Right hindlimb (tissue), 1 donor: ENCODE measurements around the gene KRT36.

ENCODE experiments used
- DNase-seq: peaks from one replicate; pipeline ENCODE4 v3.0.0-alpha.2; 2018

The KRT36 gene

DNA sequence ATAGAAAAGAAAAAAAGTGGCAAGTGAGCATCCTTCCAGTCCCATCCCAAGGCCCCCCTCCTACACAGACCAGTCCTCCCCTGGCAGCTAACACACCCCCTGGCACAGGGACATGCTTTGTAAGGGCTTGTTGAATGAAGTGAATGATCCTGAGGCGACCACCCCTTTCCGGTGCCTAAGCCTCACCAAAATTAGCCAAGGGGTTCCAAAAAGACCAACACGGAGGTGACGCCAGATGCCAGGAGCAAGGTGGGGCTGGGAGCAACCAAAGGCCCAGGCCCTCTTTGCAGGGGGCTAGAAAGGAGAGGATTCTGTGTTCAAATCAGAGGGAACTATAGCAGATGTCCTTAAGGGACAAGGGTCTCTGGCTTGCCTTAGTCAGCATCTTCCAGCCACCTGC, 14.3 kb downstream of the KRT36 start:
- peak; percentile 2 for DNase-seq

DNA sequence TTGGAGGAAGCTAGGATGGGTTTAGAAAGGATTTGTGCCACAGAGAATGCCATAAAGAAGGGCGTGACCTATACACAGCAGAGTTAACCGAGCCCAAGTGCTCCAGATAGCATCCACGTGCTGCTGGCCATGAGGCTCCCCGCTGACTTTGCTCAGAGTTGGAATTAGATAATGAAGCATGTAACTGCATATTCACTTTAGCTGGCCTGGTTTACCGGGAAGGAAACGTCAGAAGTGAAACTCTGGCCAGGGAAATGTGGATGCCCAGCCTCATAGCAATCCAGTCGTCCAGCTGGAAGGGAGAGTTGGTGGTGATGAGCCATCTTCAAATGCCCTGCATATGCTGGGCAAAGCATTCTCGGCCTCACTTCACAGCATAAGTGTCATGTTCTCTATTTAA, 14.8 kb downstream of the KRT36 start:
- DNase-seq: peak; percentile 8

DNA sequence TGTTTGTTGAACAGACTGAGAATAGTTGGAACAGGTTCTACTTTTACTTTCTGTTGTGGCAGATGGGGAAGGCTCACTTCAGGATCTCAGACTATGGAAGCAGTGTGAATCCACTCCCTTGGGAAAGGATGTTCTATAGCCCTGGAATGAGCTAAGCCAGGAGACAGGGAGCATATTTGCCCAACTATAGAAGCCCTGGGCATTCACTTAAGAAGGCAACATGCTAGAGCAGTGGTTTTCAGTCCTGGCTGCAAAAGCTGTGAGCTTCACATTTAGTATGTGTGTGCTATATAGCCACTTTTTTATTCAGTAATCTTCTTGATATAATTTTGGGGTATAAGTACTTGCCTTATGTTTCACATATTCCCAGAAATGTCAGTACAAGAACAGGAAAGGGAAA, 21.4 kb downstream of the KRT36 start:
- no peak for DNase-seq

DNA sequence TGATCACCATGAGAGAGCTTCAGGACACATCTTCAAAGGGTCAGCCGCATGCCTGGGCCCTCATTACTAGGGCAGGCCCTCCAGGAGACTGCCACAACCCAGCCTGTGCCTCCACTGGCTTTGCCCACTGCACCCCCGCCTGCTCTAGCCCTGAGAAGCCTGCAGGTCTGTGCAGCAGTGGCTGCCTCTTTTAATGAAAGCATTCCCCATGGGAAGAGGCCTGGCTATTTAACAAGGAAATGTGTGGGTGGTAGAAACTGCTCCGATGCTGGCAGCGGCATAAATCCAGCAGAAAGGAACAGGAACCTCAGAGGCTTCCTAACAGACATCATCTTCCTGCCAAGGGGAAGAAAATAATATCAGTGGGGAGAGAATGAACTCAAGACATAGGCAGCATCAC, 22.1 kb downstream of the KRT36 start:
- DNase-seq: no peak

DNA sequence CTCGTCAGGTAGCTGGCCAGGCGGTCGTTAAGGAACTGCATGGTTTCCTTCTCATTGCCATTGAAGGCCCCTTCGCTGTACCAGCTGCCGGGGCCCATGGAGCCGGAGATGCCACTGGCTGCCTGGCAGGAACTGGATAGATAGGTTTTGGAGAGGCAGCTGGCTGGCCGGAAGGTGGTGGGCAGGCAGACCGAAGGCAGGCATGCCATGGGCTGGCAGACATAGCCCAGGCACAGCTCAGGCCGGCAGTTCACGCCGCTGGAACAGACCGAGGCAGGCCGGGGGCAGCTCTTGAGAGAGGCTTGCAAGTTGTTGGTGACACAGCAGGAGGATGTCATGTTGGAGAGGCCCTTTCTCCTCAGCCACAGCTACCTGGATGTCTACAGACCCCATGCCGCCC, 22.7 kb downstream of the KRT36 start, which contains the start of gene KRT32:
Gene KRT32, minus strand, starts transcription at position 399 of the 400 bp plus-strand sequence. Its CDS starts 61 bp downstream, at position 338.
- DNase-seq: no peak

DNA sequence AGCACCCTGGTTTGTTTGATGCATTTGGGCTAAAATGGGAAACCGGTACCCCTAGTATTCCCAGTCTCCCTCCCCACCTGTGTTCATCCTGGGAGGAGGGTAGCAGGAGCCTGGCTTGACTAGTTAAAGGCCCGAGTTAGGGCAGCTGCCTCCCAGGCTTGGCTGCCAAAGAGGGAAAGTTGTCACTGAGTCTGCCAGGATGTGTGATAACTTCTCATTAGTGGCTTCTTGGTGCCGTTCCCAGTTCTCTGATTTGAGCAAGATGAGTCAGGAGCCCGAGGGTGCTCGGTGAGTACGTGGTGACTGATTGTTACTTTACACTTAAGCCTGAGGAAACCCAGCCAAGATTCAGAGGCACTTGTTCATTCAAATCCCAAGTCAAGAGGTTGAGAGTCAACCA, 25.0 kb downstream of the KRT36 start:
- no peak for DNase-seq

DNA sequence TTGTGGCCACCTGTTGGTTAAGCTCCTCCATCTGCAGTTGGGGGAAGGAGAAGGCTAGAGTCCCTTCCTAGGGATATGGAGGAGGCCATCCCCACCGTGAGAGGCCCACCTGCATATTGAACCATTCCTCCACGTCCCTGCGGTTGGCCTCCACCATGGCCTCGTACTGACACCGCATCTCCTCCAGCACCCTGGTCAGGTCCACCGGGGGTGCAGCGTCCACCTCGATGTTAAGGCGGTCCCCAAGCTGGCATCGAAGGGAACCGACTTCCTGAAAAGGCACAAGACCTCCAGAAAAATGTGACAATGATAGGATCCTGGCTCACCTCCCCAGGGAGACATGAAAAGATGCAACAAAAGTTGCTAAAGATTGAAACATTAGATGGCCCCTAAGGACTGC, 25.5 kb downstream of the KRT36 start:
- no peak for DNase-seq

DNA sequence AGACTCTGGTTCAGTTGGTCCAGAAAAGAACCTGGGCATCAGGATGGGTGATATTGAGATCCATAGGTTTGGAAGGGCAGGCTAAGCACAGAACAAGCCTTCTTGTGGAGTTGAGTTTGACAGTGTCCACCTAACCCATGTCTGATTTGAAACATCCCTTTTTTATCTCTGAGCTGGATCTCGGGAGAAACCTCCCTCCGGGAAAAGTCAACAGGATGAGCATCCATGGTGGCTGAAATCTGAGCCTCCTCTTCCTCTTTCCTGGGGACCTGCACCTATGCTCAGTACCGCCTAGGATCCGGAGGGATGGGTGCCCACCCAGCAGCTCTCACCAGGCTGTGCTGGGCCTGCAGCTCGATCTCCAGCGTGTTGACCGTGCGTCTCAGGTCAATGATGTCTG, 26.0 kb downstream of the KRT36 start:
- DNase-seq: no peak

DNA sequence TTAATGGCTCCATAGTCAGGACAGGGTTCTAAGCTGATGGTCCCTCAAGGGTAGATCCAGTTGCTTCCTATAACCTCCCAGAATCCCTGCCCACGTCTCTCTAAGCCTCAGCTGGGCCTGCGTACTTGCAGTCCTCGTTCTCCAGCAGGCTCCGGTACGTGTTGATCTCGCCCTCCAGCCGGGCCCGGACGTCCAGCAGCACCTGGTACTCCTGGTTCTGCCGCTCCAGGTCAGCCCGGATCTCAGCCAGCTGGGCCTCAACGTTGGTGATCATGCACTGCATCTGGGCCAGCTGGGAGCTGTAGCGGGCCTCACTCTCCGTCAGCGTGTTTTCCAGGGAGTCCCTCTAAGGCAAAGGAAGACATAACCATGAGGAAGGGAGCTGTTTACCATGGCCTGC, 27.0 kb downstream of the KRT36 start:
- no peak for DNase-seq

DNA sequence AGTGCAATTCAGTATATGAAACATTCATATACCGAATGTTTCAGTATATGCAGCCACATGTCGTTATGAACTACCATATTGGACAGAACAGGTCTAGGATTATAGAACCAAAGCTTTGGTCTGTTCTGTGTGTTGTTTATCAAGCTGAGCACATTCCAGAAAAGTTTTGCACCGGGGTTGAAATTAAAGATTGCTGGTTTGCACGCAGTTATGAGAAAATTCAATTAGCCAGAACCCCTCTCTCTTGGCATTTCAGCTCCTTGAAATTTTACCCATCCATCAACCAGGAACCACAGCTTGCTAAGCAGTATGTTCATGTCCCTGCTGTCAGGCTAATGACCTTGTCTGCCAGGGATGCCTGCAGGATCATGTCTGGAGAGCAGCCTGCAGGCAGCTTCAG, 32.0 kb downstream of the KRT36 start:
- DNase-seq: no peak

DNA sequence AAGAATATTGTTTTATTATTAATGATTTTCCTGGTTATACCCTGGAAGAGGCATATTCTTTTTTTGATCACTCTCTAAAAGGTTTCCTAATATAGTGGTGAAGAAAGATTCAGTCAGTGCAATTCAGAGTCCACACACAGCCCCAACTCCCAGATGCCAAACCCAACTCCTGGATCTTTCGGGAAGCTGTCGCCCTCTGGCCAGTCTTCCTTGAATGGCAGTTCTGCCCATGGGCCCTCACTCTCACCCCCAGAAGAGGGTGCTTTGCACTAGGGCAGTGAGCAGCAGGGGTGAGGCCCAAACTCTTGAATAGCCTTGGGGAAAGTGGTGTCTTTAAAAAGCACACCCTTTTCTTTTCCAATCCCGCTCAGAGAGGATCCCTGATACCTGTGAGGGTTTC, 33.5 kb downstream of the KRT36 start:
- DNase-seq: no peak

DNA sequence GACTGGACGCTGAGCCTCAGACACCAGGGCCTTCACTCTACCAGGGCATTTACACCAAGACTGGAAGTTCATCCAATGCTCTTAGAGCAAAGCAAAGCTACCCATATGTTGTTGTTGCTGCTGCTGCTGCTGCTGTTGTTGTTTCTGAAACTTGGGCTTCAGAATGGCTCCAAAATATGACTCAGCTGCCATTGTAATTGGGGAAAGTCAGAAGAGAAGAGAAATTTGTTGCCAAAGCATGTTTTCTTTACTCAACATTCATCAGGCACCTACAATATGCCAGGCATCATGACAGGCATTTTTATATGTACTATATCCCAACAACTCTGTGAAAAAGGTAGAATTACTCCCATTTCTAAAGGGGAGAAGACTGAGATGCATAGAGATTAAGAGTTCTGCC, 34.5 kb downstream of the KRT36 start:
- DNase-seq: no peak

DNA sequence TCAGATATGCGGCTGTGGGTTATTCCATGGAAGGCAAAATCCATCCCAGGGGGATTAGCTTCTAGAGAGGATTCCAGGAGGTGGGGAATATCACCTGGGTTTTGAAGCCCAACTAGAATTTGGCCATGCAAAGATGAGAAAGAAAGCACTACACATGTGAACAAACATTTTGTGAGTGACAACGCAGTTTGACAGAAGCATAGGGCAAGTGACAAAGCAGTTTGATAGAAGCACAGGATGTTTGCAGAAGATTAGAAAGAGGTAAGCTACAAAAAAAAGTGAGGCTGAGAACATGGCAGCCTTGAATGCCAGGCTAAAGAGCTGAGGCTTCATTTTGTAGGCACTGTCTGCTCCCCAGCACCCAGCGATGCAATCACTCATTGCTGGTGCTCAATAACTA, 36.6 kb downstream of the KRT36 start:
- DNase-seq: no peak

DNA sequence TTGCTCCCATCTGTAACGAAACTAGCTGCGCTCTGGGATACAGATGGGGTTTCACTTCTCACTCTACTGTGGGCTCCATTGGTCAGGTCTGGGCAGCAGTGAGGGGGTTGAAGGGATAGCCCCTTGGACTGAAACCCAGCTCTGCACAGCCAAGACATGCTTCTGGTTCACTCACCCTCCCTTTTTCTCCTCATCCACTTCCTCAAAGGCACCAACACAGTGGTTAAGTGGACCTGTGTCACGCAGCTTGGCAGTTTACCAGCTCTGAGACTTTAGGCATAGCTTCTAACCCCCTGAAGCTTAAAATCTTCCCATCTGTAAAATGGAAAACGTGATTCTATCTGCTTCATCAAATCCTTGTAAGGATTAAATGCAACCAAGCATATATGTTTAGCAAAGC, 37.4 kb downstream of the KRT36 start:
- no peak for DNase-seq

DNA sequence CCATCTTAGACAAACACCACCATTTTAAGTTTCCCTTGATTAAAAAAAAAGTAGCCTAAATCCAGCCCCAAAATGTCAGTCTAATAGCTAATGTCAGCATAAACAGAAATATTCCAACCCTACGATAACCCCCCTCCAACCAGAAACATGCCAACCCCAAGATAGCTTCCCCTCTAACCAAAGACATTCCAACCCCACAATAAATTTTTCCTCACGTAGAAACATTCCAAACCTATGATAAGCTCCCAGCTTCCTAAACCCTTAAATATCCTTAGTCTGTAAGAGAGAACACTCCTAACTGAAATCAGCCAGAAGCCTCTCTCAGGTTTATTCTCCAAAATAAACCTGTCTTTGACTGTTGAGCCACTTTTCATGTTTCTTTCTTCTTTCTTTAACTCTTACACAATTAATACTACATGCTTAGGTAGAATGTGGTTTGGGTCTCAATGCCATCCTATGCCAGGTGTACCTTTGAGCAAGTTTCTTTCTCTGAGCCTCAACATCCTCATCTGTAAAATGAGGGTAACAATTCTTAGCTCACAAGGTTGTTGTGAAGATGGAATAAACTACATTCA, 38.5 kb downstream of the KRT36 start:
- DNase-seq: no peak

DNA sequence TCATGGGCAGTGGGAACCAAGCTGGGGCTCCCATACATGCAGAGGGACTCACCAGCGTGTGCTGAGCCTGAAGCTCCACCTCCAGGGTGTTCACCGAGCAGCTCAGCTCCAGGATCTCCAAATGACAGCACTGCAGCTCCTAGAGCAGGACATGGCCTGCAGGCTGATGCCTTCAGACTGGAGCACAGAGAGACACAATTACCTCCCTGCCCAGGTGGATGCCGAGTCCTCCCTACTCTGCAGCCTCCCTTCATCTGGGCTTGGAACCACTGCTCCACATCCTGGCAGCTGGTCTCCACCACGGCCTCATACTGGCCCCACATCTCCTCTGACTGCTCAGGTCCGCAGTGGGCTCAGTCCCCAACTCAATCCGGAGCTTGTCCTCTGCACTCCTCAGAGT, 40.7 kb downstream of the KRT36 start:
- DNase-seq: no peak

DNA sequence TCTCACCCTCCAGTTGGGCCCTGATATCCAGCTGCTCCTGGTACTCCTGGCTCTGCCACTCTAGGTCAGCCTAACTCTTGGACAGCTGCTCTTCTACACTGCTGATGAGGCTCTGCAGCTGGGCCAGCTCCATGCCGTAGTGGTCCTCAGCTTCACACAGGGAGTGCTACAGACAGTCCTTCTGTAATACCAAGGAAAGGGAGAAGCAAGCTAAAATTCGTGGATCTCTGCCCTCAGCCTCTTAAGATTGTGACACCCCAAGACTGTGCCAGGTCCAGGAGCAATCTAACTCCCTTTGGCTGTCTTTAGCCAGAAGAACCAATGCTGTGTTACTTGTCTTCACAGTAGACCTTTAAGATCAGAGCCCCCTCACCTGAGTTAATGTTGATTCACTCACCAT, 41.2 kb downstream of the KRT36 start:
- no peak for DNase-seq

DNA sequence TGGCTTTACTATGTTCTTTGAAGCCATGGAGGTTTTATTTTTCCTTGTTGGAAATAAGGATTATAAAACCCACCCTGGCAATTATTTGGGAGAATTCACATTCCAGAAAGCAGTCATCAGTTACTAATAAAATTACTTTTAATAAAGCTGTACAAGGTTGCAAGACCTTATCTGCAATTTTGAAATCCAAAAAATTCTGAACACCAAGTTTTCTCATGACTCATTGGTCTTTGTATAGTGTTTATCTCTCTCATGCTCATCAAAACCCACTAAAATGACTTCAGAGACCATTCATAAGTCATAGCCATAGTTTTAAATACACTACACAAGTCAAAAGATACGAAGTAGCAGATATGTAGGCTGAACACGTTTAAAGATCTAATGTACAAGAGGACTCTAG, 42.9 kb downstream of the KRT36 start:
- DNase-seq: no peak

DNA sequence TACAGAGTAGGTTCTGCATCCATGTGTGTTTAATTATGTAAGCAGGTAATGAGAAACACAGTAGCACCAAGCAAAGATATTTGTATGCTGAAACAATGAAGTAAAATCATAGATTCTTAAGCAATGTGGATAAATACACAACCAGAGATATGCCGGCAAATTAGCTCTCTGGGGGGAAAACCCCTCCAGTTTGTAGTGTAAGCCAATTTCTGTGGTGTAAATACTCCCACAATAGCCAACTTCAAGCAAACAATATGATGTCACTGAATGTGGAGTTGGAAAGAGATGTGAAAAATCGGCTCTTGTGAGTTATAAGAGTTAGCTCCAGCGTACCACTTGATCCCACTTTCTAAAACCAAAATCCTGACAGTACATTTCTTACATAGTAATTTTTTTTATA, 45.1 kb downstream of the KRT36 start:
- DNase-seq: no peak

DNA sequence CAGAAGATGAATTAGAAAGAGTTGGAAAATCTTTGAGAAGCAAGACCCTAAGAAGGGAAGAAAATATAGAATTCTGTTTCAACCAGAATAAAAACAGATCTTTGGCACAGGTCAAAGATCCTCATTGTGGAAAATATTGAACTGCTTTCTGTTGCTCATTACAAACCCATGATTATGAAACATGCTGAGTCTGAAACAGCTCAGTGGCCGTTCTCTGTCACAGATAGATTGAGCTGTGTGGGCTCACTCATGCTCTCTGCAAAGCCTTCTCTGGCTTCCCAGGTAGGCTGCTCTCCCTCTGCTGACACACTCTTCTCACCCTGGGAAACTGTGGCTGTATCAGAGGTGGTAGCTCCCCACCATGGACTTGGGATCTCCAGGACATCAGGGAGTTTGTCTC, 45.5 kb downstream of the KRT36 start:
- no peak for DNase-seq

DNA sequence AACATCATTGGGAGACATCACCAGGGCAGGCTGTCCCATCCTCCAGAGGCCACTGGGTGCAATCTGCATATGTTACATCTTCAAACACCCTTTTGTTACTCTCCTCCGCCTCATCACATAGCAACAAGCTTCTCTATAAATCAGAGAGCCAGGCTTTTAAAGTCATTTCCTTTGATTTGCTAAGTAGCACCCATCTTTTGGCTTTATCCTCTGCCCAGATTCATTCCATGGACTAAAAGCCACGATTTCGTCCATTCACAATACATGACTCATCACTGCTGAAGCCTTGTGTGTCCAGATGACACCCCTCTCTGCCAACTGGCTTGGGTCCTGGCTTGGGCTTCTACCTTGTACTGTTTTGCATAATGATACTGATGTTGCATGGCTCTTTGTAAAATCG, 47.0 kb downstream of the KRT36 start:
- DNase-seq: no peak

DNA sequence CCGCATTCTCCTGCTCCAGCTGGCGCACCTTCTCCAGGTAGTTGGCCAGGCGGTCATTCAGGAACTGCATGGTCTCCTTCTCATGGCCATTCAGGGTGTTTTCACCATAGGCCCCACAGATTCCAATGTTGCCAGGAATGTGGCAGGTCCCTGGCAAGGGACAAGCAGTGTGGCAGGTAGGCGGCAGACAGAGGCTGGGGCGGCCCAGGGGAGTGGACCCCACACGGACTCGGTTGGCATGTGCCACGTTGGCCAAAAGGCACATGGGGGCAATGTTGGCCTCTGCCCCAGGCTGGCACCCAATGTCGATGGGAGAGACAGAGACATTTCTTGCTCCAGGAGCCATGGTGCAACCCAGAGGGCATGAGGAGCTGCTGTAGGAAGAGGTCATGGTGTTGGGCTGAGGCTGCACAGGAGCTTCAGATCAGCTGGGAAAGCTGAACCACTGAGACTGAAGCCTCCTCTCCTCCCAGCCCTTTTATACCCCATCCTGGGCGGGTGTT, 49.1 kb downstream of the KRT36 start, which contains the start of gene KRT38:
Gene KRT38, minus strand, starts transcription at position 453 of the 503 bp plus-strand sequence. Its CDS starts 62 bp downstream, at position 391.
- DNase-seq: no peak

DNA sequence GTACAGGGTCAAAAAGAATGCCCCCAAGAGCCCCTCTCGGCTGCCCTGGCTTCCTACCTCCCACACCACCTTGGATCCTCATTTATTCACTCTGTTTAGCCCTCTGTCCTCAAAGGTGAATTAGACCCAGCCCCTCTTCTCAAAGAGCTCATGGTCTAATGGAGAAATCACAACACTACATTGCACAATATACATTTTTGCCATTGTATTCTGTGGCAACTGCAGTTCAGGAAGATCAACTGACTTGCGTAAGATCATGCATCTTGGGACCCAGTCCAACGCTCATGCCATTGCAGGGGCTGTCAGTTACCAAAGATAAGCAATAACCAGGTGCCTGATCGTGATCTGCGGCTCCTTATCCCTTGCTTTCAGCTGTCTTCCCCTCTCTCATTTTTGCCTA, 50.3 kb downstream of the KRT36 start:
- DNase-seq: no peak

DNA sequence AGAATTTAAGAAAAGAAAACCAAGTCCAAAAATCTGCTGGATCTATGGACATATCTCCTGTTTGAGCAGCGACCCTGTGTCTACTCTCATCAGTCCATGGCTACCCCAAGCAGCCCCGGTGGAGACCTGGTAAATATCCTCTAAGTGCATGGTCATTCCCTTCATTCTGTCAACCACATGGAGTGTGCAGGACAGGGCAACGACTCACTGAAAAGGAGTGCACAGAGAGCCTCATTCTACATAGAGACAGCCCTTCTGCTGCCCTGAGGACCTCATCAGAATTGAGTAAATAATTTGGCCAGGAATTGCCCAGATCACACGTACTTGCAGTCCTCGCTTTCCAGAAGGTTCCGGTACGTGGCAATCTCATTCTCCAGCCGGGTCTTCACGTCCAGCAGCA, 51.9 kb downstream of the KRT36 start:
- DNase-seq: no peak

DNA sequence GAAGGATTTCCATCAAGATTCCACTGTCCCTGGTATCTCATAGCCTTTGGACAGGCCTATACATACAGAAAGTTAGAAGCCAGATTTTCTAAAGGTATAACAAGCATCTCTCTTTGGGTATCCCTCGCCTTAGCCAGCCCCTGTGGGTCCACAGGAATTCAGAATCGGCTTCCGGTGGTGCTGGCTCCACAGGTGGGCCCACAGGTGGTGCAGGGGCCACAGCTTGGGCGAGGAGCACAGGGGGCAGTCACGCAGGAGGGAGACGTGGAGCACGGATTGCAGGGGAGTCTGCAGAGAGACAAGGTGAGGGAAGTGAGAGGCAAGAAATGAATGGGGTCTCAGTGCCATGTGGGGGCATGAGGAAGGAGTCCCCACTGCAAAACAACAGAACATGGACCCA, 52.5 kb downstream of the KRT36 start:
- no peak for DNase-seq
